ENCODE measurements around the gene MRPL51. TPM values are rescaled to one million over a fixed set of nuclear protein-coding genes. Genes with fewer than 3 reads are reported as not detected.
"Not testable (repeated sequence)": the region's sequence is repeated elsewhere in the genome, so short reads cannot be mapped to it uniquely, and the experiment has no call there.

Gene MRPL51
- total RNA-seq, 1 experiment from 2014 or later, result 456 TPM

GRCh38 chr12:6500466-6500865, 7.4 kb upstream of the MRPL51 start:
- no peak for DNase-seq
- H3K9me3 ChIP-seq (ENCODE audit: insufficient read depth, low read depth), result no peaks in the 10 kb centered on the region
- peaks cover 93% of the 10 kb centered on the region for H3K79me2 ChIP-seq (ENCODE audit: low read depth)
- H3K4me3 ChIP-seq, result no peak overlapping the region
- POLR2A ChIA-PET (ENCODE audit: unreplicated experiment), result interaction anchor here (0.5 kb wide), 1 partner anchor 34 kb away, joined by 36 read pairs; the partner anchor contains the start of gene GAPDH
- no peaks in the 10 kb centered on the region for H3K9me2 ChIP-seq (ENCODE audit: insufficient read depth)
- peaks cover 63% of the 10 kb centered on the region for H3K36me3 ChIP-seq (ENCODE audit: low read depth)
- no peak for TF ChIP-seq CTCF (conservative IDR thresholded peaks at IDR 0.05)
- TF ChIP-seq EZH2 (IDR thresholded peaks at IDR 0.05; ENCODE audit: low read depth), result no peak
- peaks cover 5% of the 10 kb centered on the region; the same call in 1 of the 2 replicates for H3K4me1 ChIP-seq (replicated peaks; ENCODE audit: insufficient read depth)
- no peak overlapping the region for H3K4me2 ChIP-seq
- BruUV-seq (replicated peaks), result no TSS peak
- no peak overlapping the region for H2AFZ ChIP-seq
- H3F3A ChIP-seq (ENCODE audit: insufficient read depth, low read depth), result peaks cover 21% of the 10 kb centered on the region; the same call in 1 of the 2 replicates
- intact Hi-C loops (cut with micrococcal nuclease; ENCODE audit: unreplicated experiment), result no loop called here
- CTCF ChIA-PET, result no interaction called here
- H3K27ac ChIP-seq, result no peak overlapping the region
- no peaks in the 10 kb centered on the region for H3K27me3 ChIP-seq (ENCODE audit: insufficient read depth, low read depth)
- peaks cover 14% of the 10 kb centered on the region for H4K20me1 ChIP-seq (ENCODE audit: insufficient read depth)

GRCh38 chr12:6497291-6497690, 4.2 kb upstream of the MRPL51 start:
- POLR2A ChIA-PET (ENCODE audit: unreplicated experiment), result interaction anchor here (0.6 to 0.7 kb wide), 3 partner anchors 35 to 311 kb away, joined by 3 to 5 read pairs (median 3); no protein-coding TSS in a partner anchor
- intact Hi-C loops (cut with micrococcal nuclease; ENCODE audit: unreplicated experiment), result not testable (repeated sequence)

GRCh38 chr12:6494968-6495367, 1.9 kb upstream of the MRPL51 start:
- BruUV-seq (replicated peaks), result no TSS peak
- Histone ChIP-seq H3K79me2 (ENCODE audit: low read depth) (peaks cover 74% of the 10 kb centered on the region), H2AFZ (no peak overlapping the region), H3K9me3 (ENCODE audit: insufficient read depth, low read depth) (no peaks in the 10 kb centered on the region), H3K4me3 (peak overlapping the region; percentile 87), H3K27me3 (ENCODE audit: insufficient read depth, low read depth) (no peaks in the 10 kb centered on the region), H3F3A (ENCODE audit: insufficient read depth, low read depth) (peaks cover 27% of the 10 kb centered on the region; the same call in 1 of the 2 replicates), H3K36me3 (ENCODE audit: low read depth) (peaks cover 51% of the 10 kb centered on the region), H3K4me1 (replicated peaks; ENCODE audit: insufficient read depth) (peaks cover 24% of the 10 kb centered on the region), H4K20me1 (ENCODE audit: insufficient read depth) (peaks cover 5% of the 10 kb centered on the region; the same call in 1 of the 2 replicates), H3K9me2 (ENCODE audit: insufficient read depth) (no peaks in the 10 kb centered on the region), H3K4me2 (peak overlapping the region; percentile 93), H3K27ac (no peak overlapping the region)
- intact Hi-C loops (cut with micrococcal nuclease; ENCODE audit: unreplicated experiment), result loop anchor here (5.0 kb wide), 1 partner anchor 118 kb away; the partner anchor contains the start of gene SCNN1A
- TF ChIP-seq CTCF (conservative IDR thresholded peaks at IDR 0.05) (0 out of 2 replicates have a peak, but pooled peaks have one; percentile 1), EZH2 (IDR thresholded peaks at IDR 0.05; ENCODE audit: low read depth) (no peak)
- ChIA-PET CTCF (no interaction called here), POLR2A (ENCODE audit: unreplicated experiment) (interaction anchor here (0.5 to 0.8 kb wide), 4 partner anchors 44 to 1433 kb away, joined by 3 to 8 read pairs (median 3); no protein-coding TSS in a partner anchor)
- DNase-seq, result no peak

More at GRCh38 chr12:6497291-6497690, 4.2 kb upstream of the MRPL51 start:
- H3K9me2 ChIP-seq (ENCODE audit: insufficient read depth); H3K4me3 ChIP-seq; H3K27ac ChIP-seq; CTCF ChIA-PET; H2AFZ ChIP-seq; H3K4me2 ChIP-seq; H4K20me1 ChIP-seq (ENCODE audit: insufficient read depth); BruUV-seq (replicated peaks); DNase-seq; H3K9me3 ChIP-seq (ENCODE audit: insufficient read depth, low read depth); H3K27me3 ChIP-seq (ENCODE audit: insufficient read depth, low read depth): not testable (repeated sequence)
- H3K36me3 ChIP-seq (ENCODE audit: low read depth), result peaks cover 57% of the 10 kb centered on the region
- peaks cover 28% of the 10 kb centered on the region; the same call in 1 of the 2 replicates for H3F3A ChIP-seq (ENCODE audit: insufficient read depth, low read depth)
- peaks cover 84% of the 10 kb centered on the region for H3K79me2 ChIP-seq (ENCODE audit: low read depth)
- H3K4me1 ChIP-seq (replicated peaks; ENCODE audit: insufficient read depth), result peaks cover 18% of the 10 kb centered on the region

Measured in PC-9 (cell line).